GF-D8 (cell line): Measurements from ENCODE around the gene BHLHE23.
A peak's percentile ranks its signal among the peaks of the same experiment; 100 is the strongest.

Experiments
- DNase-seq: peaks from one replicate; lab custom pipeline; 2025; lab: John Stamatoyannopoulos, UW

BHLHE23 gene

GRCh38 chr20:62991196-62991807 is 15.5 kb downstream of the BHLHE23 start:
- DNase-seq: no peak

GRCh38 chr20:62990306-62990825 is 16.4 kb downstream of the BHLHE23 start:
- no peak for DNase-seq

- DNase-seq: no peak
Measured at GRCh38 chr20:62989201-62989601, 17.6 kb downstream of the BHLHE23 start.

GRCh38 chr20:62987114-62987513 is 19.6 kb downstream of the BHLHE23 start:
- DNase-seq: no peak

- DNase-seq: no peak
Measured at GRCh38 chr20:62986257-62986800, 20.4 kb downstream of the BHLHE23 start.

- no peak for DNase-seq
Measured at GRCh38 chr20:62985444-62985778, 21.4 kb downstream of the BHLHE23 start.

GRCh38 chr20:62984666-62985443 is 21.9 kb downstream of the BHLHE23 start:
- DNase-seq: no peak

GRCh38 chr20:62983210-62983609 is 23.6 kb downstream of the BHLHE23 start:
- no peak for DNase-seq

- DNase-seq: peak; percentile 33
Measured at GRCh38 chr20:62982124-62983075, 24.4 kb downstream of the BHLHE23 start.

GRCh38 chr20:62980970-62981369 is 25.8 kb downstream of the BHLHE23 start:
- no peak for DNase-seq

- no peak for DNase-seq
Measured at GRCh38 chr20:62980380-62980960, 26.3 kb downstream of the BHLHE23 start.

- DNase-seq: no peak
Measured at GRCh38 chr20:62979876-62980373, 26.8 kb downstream of the BHLHE23 start.

GRCh38 chr20:62979310-62979709 is 27.5 kb downstream of the BHLHE23 start:
- DNase-seq: no peak

GRCh38 chr20:62978561-62978943 is 28.2 kb downstream of the BHLHE23 start:
- no peak for DNase-seq

GRCh38 chr20:62977613-62978560 is 28.9 kb downstream of the BHLHE23 start:
- no peak for DNase-seq

- DNase-seq: no peak
Measured at GRCh38 chr20:62976886-62977285, 29.9 kb downstream of the BHLHE23 start.

GRCh38 chr20:62975812-62976508 is 30.8 kb downstream of the BHLHE23 start:
- DNase-seq: no peak

GRCh38 chr20:62975251-62975760 is 31.5 kb downstream of the BHLHE23 start:
- DNase-seq: no peak
